Smooth muscle cell of the brain vasculature (primary cell): ENCODE data around the gene CYP27C1.
"Not testable (repeated sequence)": the region's sequence is repeated elsewhere in the genome, so short reads cannot be mapped to it uniquely, and the experiment has no call there.

ENCODE experiments used
- DNase-seq: peaks from one replicate; pipeline ENCODE4 v3.0.0-alpha.2; 2012; ENCODE audit warnings: low read depth, low spot score

The CYP27C1 gene

GRCh38 chr2:127224135-127224534 lies 4.0 kb upstream of the CYP27C1 start:
- DNase-seq: not testable (repeated sequence)

GRCh38 chr2:127220768-127221527 lies 849 bp upstream of the CYP27C1 start:
- no peak for DNase-seq

- no peak for DNase-seq
Measured at GRCh38 chr2:127219171-127220070, 678 bp downstream of the CYP27C1 start.

- DNase-seq: no peak
Measured at GRCh38 chr2:127218812-127219170, 1.3 kb downstream of the CYP27C1 start.

GRCh38 chr2:127217470-127218325 lies 2.4 kb downstream of the CYP27C1 start:
- DNase-seq: no peak

- no peak for DNase-seq
Measured at GRCh38 chr2:127216593-127216992, 3.5 kb downstream of the CYP27C1 start.

GRCh38 chr2:127216095-127216494 lies 4.0 kb downstream of the CYP27C1 start:
- no peak for DNase-seq

- DNase-seq: not testable (repeated sequence)
Measured at GRCh38 chr2:127214201-127214600, 5.9 kb downstream of the CYP27C1 start.

- DNase-seq: no peak
Measured at GRCh38 chr2:127208313-127208712, 11.8 kb downstream of the CYP27C1 start.

GRCh38 chr2:127205218-127206125 lies 14.6 kb downstream of the CYP27C1 start:
- DNase-seq: no peak

GRCh38 chr2:127201452-127201851 lies 18.6 kb downstream of the CYP27C1 start:
- DNase-seq: no peak

- DNase-seq: no peak
Measured at GRCh38 chr2:127200962-127201361, 19.1 kb downstream of the CYP27C1 start.

GRCh38 chr2:127199223-127199622 lies 20.9 kb downstream of the CYP27C1 start:
- DNase-seq: no peak

- DNase-seq: no peak
Measured at GRCh38 chr2:127197475-127198385, 22.4 kb downstream of the CYP27C1 start.

- DNase-seq: no peak
Measured at GRCh38 chr2:127196998-127197397, 23.1 kb downstream of the CYP27C1 start.

- DNase-seq: no peak
Measured at GRCh38 chr2:127196549-127196948, 23.6 kb downstream of the CYP27C1 start.

- no peak for DNase-seq
Measured at GRCh38 chr2:127195140-127196074, 24.7 kb downstream of the CYP27C1 start.

GRCh38 chr2:127194447-127194846 lies 25.7 kb downstream of the CYP27C1 start:
- no peak for DNase-seq

GRCh38 chr2:127193967-127194280 lies 26.2 kb downstream of the CYP27C1 start:
- no peak for DNase-seq
